ENCODE measurements around the gene TSPYL2.

TSPYL2 gene

GRCh38 chrX:53126377-53126776 is 44.2 kb downstream of the TSPYL2 start:
- no peak for DNase-seq

GRCh38 chrX:53128097-53128749 is 46.1 kb downstream of the TSPYL2 start:
- DNase-seq: no peak

- DNase-seq: no peak
These were observed 51.2 kb downstream of the TSPYL2 start for GRCh38 chrX:53133400-53133799.

- no peak for DNase-seq
These were observed 53.4 kb downstream of the TSPYL2 start for GRCh38 chrX:53135581-53135980.

All from stimulated activated CD4-positive, alpha-beta T cell treated with anti-CD3 and anti-CD28 coated beads, Interleukin-15, amount 100 ng/mL, for 24 hours (primary cell).